ENCODE measurements around the gene SCP2.

SCP2 gene

DNA sequence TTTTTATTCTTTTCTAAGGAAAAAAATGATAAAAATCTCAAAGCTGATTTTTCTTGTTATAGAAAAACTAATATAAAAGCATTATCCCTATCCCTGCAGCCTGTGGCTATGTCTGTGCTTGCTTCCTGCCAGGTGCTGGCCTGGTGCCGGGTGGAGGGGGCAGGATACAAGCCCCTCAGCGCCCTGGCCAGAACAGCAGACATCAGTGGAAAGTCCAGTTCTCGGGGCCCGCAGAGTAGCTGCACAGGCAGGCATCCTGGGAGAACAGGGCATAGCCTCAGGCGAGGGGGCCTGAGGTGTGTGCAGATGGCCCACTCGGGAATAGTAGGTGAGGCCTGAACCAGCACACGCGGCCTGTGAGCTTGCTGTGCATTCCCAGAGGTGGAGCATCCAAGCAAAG lies 158.3 kb downstream of the SCP2 start:
- DNase-seq = no peak

DNA sequence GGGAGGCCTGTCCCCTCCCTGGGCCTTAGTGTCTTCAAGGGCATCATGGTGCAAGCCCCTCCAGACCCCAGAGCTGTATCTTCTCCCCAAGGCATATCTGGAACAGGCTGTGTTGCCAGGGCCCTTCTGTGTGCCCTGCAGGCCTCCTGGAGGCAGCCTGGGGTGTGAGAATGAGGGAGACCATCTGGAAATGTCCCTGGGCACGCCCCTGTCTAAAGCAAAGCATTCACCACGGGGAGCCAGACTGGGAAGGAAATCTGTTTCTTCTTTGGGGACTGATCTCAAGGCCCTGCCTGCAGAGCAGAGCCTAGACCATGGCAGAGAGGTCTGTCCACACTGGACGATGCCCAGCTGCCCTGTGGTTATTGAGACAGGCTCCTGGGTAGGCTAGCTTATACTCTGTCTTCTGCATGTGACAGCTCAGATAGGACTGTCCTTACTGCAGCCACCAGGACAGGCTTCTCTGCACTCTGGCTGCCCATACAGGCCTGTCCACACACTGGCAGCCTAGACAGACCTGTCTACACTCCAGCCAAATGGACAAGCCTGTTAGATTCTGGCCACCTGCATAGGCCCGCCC lies 159.5 kb downstream of the SCP2 start:
- no peak for DNase-seq

DNA sequence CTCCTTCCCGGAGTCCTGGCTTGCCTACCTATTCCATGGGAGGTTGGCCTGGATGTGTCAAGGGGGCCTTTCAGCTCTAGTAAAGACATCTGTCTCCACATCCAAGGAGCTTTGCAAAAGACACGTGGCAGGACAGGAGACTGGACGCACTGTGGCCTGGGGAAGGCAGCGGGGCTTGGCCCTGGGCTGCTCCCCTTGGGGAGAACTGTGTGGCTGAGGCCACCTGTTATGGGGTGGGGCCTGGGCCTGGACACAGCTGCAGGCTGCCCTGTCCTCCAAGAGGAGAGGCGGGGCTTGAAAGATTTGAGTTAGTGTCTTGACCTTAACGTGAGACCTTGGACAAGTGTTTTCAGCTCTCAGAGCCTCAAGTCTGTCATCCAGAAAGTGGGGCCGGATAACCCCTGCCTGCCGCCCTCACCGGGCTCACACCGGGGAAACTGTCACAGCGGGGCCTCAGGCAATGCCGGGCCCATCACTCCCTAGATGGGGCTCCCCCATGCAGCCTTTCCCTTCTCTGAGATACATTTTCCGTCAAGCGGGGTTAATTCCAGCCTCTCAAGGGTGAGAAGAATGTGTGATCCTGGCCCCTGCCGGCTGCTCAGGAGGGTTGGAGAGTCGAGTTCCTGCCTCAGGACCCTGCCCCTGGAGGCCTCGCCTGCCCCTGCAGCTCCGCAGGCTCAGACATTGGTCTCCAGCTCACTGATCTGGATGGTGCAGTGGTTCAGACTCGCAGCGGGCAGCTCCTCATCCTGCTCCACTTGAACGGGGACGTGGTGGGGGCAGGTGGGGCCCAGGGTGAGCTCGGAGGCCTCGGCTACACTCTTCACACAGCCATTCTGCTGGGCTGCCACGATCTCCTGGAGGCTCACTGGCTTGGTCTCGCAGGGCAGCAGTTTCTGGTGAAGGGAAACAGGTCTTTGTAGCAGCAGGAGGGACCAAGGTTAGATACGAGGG lies 160.5 kb downstream of the SCP2 start:
- no peak for DNase-seq

DNA sequence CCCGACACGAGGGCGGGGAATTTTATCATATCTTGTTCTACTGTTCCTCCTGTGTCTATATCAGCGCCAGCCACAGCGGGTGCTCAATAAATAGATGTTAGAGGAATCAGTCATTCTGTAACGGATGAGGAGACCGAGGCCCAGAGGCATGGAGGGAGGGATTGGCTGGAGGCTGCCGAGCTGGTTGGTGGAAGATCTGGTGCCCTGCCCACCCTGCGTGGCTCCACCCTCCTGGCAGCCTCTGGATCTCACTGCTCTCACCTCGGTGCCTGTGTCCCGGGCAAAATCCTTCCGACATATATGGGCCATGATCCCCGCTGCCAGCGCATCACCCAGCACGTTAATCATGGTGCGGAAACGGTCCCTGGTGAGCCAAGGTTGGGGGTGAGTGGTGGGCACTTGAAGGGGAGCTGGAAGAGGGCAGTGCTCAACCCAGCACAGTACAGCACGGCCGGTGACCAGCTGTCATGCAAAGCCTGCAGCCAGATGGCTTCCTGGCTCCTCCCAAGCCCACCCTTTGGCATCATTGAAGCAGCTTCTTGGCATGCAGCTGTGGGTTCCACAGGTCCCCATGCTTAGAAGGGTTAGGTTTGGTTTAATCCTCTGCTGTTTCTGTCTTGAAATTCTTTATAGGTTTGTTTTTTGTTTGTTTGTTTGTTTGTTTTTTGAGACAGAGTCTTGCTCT lies 161.7 kb downstream of the SCP2 start:
- peak; percentile 21 for DNase-seq

DNA sequence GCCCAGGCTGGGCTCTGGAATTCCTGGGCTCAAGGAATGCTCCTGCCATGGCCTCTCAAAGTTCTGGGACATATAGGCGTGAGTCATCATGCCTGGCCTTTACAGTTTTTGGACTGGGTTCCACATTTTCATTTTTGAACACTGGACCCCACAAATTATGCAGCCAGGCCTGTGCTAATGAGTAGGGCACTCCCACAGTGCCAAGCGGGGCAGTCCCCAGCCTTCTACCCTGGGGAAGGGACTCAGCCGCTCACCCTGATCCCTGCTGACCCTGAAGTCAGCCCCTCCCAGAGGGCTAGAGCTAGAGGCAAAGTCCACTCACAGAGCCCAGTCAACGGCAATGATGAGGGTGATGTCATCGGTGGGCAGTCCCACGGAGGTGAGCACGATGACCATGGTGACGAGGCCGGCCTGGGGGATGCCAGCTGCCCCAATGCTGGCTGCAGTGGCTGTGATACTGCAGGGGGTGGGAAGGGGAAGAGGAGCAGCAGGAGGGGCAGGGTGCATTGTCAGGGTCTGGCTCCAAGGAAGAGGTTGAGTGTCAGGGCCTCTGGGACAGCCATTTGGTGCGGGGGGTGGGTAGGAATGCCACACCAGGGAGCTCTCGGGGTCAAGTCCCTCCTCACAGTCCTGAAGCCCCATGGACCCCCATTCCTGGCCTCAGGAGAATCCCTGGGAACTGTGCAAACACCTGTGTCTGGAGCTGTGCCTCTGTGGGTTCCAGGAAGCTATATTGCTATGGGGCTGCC lies 162.6 kb downstream of the SCP2 start:
- no peak for DNase-seq

DNA sequence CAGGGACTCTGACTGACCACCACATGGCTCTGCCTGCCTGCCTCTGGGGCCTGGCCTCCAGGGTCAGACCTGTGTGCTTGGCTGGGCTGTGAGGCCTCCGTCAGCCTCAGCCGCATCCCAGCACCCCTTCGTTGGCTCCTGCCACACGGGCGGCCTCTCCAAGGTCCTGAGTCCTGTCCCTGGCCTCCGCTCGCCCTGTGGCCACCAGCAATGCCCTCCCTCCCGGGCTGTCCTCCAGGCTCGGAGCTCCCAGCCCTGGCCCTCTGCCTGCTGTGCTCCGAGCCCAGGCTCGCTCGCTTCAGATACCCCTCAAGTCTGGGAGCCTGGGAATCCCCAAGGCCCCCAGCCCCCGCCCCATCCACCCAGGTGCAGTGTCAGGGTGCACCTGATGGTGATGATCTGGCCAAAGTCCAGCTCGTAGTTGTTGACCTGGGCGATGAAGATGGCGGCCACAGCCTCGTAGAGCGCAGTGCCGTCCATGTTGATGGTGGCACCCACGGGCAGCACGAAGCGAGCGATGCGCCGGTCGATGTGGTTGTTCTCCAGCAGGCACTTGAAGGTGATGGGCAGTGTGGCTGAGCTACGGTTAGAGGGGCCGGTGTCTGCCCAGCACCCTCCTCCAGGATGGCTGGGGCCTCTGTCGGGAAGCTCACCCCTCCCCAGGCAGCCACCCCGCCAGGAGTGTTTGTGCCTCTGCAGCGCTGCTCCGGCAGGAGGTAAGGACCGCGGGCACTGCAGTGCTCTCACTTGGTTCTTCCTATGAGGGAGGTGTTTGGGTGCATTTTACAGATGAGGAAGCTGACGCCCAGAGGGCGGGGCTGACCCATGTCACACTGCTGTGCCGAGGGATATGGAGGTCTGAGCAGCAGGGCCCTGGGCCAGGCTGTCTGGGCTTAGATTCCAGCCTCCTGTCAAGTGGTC lies 163.4 kb downstream of the SCP2 start:
- no peak for DNase-seq

DNA sequence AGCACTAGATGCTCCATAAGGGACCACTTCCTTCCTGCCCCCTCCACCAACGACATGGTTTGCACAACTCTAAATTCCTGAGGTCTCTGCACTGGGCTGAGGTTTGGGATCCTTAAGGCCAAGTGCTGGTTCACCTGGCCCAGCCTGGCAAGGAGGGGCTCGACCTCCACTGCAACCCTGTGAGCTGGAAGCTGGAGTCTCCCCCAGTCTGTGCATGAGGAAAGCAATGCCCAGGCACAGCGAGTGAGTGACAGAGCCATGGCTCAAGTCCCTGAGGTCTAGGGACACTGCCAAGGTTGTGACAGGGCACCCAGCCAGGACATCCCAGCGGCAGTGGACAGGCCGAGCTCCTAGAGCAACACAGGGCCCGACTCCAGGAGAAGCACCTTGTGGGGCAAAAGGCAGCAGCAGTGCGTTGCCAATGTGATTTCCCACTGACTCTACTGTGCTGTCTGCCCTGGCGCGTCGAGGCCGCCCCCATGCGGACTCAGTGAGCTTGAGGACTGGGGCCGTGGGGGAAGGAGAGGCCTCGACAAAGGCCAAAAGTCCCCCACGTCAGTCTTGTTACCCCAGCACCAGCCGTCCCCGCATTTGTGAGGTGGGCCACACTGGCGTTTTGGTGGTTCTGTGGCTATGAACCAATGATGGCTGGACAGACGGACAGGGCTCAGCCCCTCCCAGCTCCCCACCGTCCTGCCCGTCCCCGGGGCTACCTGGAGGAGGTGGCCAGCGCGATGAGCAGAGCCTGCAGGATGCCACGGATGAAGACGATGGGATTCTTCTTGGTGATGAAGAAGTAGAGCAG lies 165.0 kb downstream of the SCP2 start:
- no peak for DNase-seq

DNA sequence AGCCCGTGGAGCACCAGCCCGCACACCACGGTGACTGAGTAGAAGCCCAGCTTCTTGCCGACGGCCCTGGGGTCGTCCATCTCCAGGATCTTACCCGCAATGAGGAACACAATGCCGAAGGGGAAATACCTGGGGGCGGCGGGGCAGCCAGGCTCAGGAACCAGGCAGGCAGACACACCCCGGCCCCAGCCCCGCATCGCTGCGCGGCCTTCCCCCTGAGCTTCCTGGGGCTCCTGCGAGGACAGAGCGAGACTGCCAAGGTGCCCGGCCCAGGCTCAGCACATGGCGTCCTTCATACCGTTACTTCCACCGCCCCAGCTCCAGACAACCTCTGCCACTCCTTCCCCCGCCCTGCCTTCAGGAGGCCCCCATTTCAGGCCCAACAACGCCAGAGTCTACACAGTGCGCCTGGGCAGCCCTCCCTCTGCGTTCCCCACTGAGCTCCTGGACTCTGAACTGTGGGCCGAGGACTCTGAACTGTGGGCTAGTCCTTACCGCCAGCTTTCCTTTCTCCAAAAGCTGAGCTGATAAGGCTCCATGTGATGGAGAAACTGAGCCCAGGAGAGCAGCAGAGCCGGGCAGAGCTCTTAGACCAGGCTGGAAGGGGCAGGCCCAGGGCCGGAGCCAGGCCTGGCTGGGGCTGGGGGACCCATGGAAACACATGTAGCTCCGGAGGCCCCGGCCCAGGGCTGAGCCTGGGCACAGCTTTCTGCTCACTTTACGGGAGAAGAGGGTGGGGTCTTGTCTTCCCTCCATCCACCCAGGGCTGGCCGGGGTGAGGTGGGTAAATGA lies 165.8 kb downstream of the SCP2 start:
- no peak for DNase-seq

DNA sequence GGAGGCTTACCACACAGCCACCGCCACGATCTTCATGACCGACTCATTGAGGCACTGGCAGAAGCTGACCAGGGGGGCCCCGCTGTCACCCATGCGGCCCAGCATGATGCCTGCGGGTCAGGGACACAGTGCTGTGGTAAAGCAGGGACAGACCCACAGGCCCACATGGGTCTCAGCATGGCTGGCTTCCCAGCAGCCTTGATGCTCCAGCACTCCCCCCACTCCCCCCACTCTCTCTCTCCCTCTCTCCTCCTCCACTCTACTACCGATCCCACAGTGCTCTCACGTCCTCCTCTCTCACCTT lies 166.3 kb downstream of the SCP2 start:
- DNase-seq = no peak

DNA sequence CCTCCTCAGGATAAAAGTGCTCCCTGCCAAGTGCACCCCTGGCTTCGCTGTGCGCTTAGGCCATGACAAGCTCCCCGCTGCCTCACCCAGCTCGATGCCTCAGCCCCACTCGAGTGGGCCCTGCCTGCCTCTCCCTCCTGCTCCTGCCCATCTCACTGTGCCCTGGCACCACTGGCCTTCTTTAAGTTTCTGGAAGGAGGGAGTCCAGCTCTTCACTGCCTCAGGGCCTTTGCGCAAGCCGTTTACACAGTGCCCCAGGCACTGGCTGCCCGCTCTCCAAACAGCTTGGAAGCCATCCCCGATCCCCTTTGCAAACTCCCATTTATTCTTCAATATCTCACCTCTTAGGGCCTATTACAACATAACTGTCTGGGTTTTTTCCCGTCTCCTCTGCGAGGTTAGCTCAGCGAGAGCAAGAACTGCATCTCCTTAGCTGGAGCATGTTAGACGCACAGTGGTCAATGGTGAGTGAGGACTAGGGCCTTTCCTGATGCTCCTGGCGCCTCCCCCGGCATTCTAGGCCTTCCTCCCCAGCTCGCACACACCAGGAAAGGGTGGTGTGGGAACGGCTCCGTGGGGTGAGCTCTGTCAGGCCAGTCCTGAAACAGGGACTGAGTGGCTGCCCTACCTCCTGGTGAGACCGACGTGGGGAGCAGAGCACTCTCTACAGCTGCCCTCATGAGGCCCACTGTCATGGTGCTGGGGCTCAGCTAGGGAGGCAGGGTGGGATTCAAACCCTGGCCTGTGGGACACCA lies 166.9 kb downstream of the SCP2 start:
- no peak for DNase-seq

DNA sequence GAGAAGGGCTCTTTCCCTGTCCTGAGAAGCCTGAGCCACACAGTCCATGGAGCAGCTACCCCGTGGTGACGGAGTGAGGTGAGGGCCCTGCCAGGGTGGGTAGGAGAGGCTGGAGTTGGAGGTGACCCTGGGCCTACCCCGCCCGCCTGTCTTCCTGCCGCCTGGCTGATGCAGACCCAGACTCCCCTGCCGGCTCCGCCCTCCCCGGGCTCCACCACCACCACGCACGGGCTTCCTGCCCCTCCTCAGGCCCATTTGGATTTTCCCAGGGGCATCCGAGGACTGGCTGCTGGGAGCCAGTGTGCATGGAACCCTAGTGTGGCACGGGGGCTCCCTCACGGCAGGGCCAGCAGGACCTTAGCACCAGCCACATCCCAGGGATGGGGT lies 167.4 kb downstream of the SCP2 start:
- no peak for DNase-seq
